Measurements from ENCODE around the gene NSD2. TPM values are rescaled to one million over a fixed set of nuclear protein-coding genes. Genes with fewer than 3 reads are reported as not detected.

The NSD2 gene
- total RNA-seq, 1 donor from 2014 or later, result 176 TPM

DNA sequence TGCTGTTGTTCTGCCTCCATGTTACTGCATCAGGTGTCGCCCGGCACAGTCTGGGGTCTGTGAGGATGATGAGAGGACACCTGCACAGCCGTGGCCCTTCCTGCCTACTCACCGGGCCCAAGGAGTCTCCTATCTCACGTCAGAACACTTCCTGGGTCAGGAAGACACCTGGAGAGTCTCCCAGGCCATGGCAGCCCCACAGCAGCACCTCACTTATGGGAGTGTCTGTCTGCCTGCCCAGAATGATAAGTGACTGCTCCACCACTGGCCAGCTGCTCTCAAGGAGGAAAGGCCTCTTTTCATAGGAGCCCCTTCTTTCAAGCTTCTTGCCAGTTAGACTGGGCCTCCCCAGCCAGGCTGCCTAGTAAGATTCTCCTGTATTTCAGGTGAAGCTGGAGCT is 81.5 kb downstream of the NSD2 start:
- Mint-ChIP-seq H3K36me3 (peaks cover 35% of the 10 kb centered on the region), H3K27ac (no peak overlapping the region), H3K9me3 (no peaks in the 10 kb centered on the region), H3K27me3 (ENCODE audit: insufficient read depth, low read depth) (peaks cover 2% of the 10 kb centered on the region), H3K4me3 (no peak overlapping the region), H3K4me1 (no peaks in the 10 kb centered on the region)
- Histone ChIP-seq H2AFZ (replicated peaks) (no peak overlapping the region), H3K4me1 (no peaks in the 10 kb centered on the region), H3K9me3 (ENCODE audit: low read depth) (no peaks in the 10 kb centered on the region), H3K27me3 (no peaks in the 10 kb centered on the region), H4K20me1 (ENCODE audit: low read depth) (peaks cover 19% of the 10 kb centered on the region), H3F3A (ENCODE audit: low read depth) (peaks cover 3% of the 10 kb centered on the region), H3K4me3 (no peak overlapping the region), H3K79me2 (ENCODE audit: low read depth) (no peaks in the 10 kb centered on the region), H3K36me3 (no peaks in the 10 kb centered on the region), H3K4me2 (no peak overlapping the region), H3K9ac (no peak overlapping the region), H3K27ac (no peak overlapping the region)
- TF ChIP-seq, protein P1, sequence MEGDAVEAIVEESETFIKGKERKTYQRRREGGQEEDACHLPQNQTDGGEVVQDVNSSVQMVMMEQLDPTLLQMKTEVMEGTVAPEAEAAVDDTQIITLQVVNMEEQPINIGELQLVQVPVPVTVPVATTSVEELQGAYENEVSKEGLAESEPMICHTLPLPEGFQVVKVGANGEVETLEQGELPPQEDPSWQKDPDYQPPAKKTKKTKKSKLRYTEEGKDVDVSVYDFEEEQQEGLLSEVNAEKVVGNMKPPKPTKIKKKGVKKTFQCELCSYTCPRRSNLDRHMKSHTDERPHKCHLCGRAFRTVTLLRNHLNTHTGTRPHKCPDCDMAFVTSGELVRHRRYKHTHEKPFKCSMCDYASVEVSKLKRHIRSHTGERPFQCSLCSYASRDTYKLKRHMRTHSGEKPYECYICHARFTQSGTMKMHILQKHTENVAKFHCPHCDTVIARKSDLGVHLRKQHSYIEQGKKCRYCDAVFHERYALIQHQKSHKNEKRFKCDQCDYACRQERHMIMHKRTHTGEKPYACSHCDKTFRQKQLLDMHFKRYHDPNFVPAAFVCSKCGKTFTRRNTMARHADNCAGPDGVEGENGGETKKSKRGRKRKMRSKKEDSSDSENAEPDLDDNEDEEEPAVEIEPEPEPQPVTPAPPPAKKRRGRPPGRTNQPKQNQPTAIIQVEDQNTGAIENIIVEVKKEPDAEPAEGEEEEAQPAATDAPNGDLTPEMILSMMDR (IDR thresholded peaks at IDR 0.05), result no peak
- TF ChIP-seq EZH2 (IDR thresholded peaks at IDR 0.05), result no peak
- DNase-seq (ENCODE audit: low spot score), result no peak

DNA sequence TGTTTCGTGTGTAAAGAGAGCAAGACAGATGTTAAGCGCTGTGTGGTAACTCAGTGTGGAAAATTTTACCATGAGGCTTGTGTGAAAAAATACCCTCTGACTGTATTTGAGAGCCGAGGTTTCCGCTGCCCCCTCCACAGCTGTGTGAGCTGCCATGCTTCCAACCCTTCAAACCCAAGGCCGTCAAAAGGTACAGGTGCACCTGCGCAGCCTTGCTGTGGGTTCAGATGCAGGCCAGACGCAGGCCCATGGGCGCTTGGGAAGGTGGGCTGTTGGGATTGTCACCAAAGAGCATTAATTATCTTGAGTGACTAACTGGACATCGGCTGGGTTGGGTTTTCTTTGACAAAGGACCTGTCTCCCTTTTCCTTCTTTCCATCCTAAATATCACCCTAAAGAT is 82.1 kb downstream of the NSD2 start:
- H3K9ac ChIP-seq, result no peak overlapping the region
- Mint-ChIP-seq H3K4me3 (no peak overlapping the region), H3K27me3 (ENCODE audit: insufficient read depth, low read depth) (peaks cover 2% of the 10 kb centered on the region), H3K27ac (no peak overlapping the region), H3K9me3 (no peaks in the 10 kb centered on the region), H3K4me1 (peaks cover 5% of the 10 kb centered on the region), H3K36me3 (peaks cover 37% of the 10 kb centered on the region)
- TF ChIP-seq EZH2phosphoT487 (IDR thresholded peaks at IDR 0.05), result no peak
- TF ChIP-seq EZH2 (IDR thresholded peaks at IDR 0.05), result no peak
- TF ChIP-seq, protein P1 (IDR thresholded peaks at IDR 0.05), result no peak
- H3K4me2 ChIP-seq, result no peak overlapping the region
- H3K9me3 ChIP-seq (ENCODE audit: low read depth), result no peaks in the 10 kb centered on the region
- no peak overlapping the region for H2AFZ ChIP-seq (replicated peaks)
- peaks cover 13% of the 10 kb centered on the region for H4K20me1 ChIP-seq (ENCODE audit: low read depth)
- H3K27me3 ChIP-seq, result no peaks in the 10 kb centered on the region
- H3K79me2 ChIP-seq (ENCODE audit: low read depth), result no peaks in the 10 kb centered on the region
- no peak overlapping the region for H3K27ac ChIP-seq
- H3K4me3 ChIP-seq, result no peak overlapping the region
- no peaks in the 10 kb centered on the region for H3K36me3 ChIP-seq
- H3F3A ChIP-seq (ENCODE audit: low read depth), result no peaks in the 10 kb centered on the region
- DNase-seq (ENCODE audit: low spot score), result no peak
- no peaks in the 10 kb centered on the region for H3K4me1 ChIP-seq

DNA sequence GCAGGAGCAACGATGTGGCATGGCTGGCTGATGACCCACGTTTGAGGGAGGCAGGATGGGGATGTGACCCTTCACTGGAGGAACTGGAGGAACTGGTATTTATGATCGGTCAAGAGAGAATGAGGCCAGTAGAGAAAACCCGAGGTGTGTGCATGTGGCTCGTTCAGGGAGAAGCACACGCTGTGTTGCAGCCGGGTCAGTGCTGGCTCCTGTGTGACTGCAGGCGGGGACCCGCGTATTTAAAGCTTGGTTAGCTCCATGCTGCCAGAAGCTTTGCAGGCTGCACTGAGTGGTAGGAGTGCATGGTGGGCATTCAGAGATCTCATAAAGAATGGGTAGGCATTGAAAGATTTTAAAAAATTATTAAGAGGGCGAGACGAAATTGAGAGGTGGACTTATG is 85.4 kb downstream of the NSD2 start:
- H3K36me3 ChIP-seq, result no peaks in the 10 kb centered on the region
- Mint-ChIP-seq H3K27me3 (ENCODE audit: insufficient read depth, low read depth) (peaks cover 2% of the 10 kb centered on the region), H3K4me3 (no peak overlapping the region), H3K27ac (no peak overlapping the region), H3K9me3 (no peaks in the 10 kb centered on the region), H3K36me3 (peaks cover 50% of the 10 kb centered on the region), H3K4me1 (peaks cover 17% of the 10 kb centered on the region)
- H3K79me2 ChIP-seq (ENCODE audit: low read depth), result no peaks in the 10 kb centered on the region
- no peak overlapping the region for H3K27ac ChIP-seq
- TF ChIP-seq EZH2phosphoT487 (IDR thresholded peaks at IDR 0.05), result no peak
- TF ChIP-seq, protein P1 (IDR thresholded peaks at IDR 0.05), result no peak
- TF ChIP-seq EZH2 (IDR thresholded peaks at IDR 0.05), result no peak
- no peaks in the 10 kb centered on the region for H3K9me3 ChIP-seq (ENCODE audit: low read depth)
- no peaks in the 10 kb centered on the region for H3K27me3 ChIP-seq
- no peak overlapping the region for H3K4me3 ChIP-seq
- H3K9ac ChIP-seq, result no peak overlapping the region
- no peak overlapping the region for H2AFZ ChIP-seq (replicated peaks)
- H4K20me1 ChIP-seq (ENCODE audit: low read depth), result peaks cover 17% of the 10 kb centered on the region
- H3F3A ChIP-seq (ENCODE audit: low read depth), result no peaks in the 10 kb centered on the region
- no peak for DNase-seq (ENCODE audit: low spot score)
- H3K4me2 ChIP-seq, result no peak overlapping the region
- no peaks in the 10 kb centered on the region for H3K4me1 ChIP-seq
